CD4-positive, alpha-beta T cell (primary cell): ENCODE results near the gene AP4E1. TPM values are rescaled to one million over a fixed set of nuclear protein-coding genes. Genes with fewer than 3 reads are reported as not detected.
"Not testable (repeated sequence)": the region's sequence is repeated elsewhere in the genome, so short reads cannot be mapped to it uniquely, and the experiment has no call there.

ENCODE experiments used
- ATAC-seq: fragments of 200-7000 bp; cut with Tn5 transposase; one replicate; pipeline ENCODE4 v1.10.0; 2022; ENCODE audit warnings: mild to moderate bottlenecking; ENCODE audit not compliant: poor library complexity
- CTCF ChIA-PET: fragments of 350-600 bp; sonication (Branson Sonifier 250); formaldehyde crosslinking; loops from one replicate; lab custom pipeline; 2021; ENCODE audit warnings: antibody characterized with exemption, inconsistent platforms; lab: Charles Lee
- POLR2A ChIA-PET: fragments of 350-600 bp; sonication (Branson Sonifier 250); formaldehyde crosslinking; loops from one replicate; lab custom pipeline; 2021; ENCODE audit warnings: antibody characterized with exemption, inconsistent platforms; lab: Charles Lee
- DNase-seq, 14 experiments: peaks; one replicate each; pipeline ENCODE4 v3.0.0-alpha.2; 2013 to 2020; ENCODE audit warnings: mixed read lengths in 2 of 14
- H3K27ac ChIP-seq, 2 donors: one replicate each; pipeline versions ENCODE4 v1.5.1 to v1.7.0; 2013; ENCODE audit warnings: low read length in 2 of 2, low read depth in 1 of 2, mild to moderate bottlenecking in 1 of 2
- H3K27me3 ChIP-seq, 2 experiments: 1 replicate in 1 of 2; 2 replicates in 1 of 2; pipeline versions ENCODE4 v1.6.1 to v1.7.0; 2013; ENCODE audit warnings: low read length in 2 of 2, control low read depth in 1 of 2, mild to moderate bottlenecking in 1 of 2, moderate library complexity in 1 of 2; ENCODE audit not compliant: insufficient read depth in 2 of 2, control insufficient read depth in 1 of 2
- H3K36me3 ChIP-seq: one replicate; pipeline ENCODE4 v1.6.1; 2013; ENCODE audit warnings: low read length, control low read depth; ENCODE audit not compliant: insufficient read depth
- H3K4me1 ChIP-seq: one replicate; pipeline ENCODE4 v1.6.1; 2013; ENCODE audit warnings: low read length, control low read depth; ENCODE audit not compliant: insufficient read depth
- H3K4me3 ChIP-seq: one replicate; pipeline ENCODE4 v1.5.1; 2013; ENCODE audit warnings: mild to moderate bottlenecking, low read length, moderate library complexity
- H3K9me3 ChIP-seq, 2 experiments: 1 replicate in 1 of 2; 2 replicates in 1 of 2; pipeline versions ENCODE4 v1.6.1 to v1.7.0; 2013; ENCODE audit warnings: low read length in 2 of 2, mild to moderate bottlenecking in 2 of 2, control low read depth in 1 of 2, moderate library complexity in 1 of 2; ENCODE audit not compliant: control insufficient read depth in 1 of 2, insufficient read depth in 1 of 2
- H3K27ac Mint-ChIP-seq: one replicate; pipeline ENCODE4 v1.8.0; 2020; ENCODE audit warnings: mixed read lengths
- H3K27me3 Mint-ChIP-seq: one replicate; pipeline ENCODE4 v1.8.0; 2021; ENCODE audit warnings: mixed read lengths
- H3K36me3 Mint-ChIP-seq: one replicate; pipeline ENCODE4 v1.8.0; 2021; ENCODE audit warnings: low read depth, mixed read lengths
- H3K4me1 Mint-ChIP-seq: one replicate; pipeline ENCODE4 v1.8.0; 2021; ENCODE audit warnings: low read depth, mixed read lengths
- H3K4me3 Mint-ChIP-seq: one replicate; pipeline ENCODE4 v1.8.0; 2020; ENCODE audit warnings: mild to moderate bottlenecking, mixed read lengths
- H3K9me3 Mint-ChIP-seq: one replicate; pipeline ENCODE4 v1.8.0; 2020; ENCODE audit warnings: mixed read lengths
- intact Hi-C, 2 experiments: fragments of 100-400 bp; cut with DNase I in 1 of 2; cut with micrococcal nuclease in 1 of 2; formaldehyde crosslinking; loops; one replicate each; pipeline versions ENCODE4 v1.15.1 to v1.9.0; 2023 to 2025; cut with DNase I, micrococcal nuclease
- total RNA-seq, 174 experiments: library from RNA in 2 of 174; stranded (reverse) in 2 of 174; gene quantifications; one replicate each; pipeline ENCODE4 v1.2.3 and lab custom pipeline; 2021 to 2026
- TF ChIP-seq, protein P1 (sequence below): fragments of 200-600 bp; IDR thresholded peaks from one replicate; pipeline ENCODE4 v1.8.0; 2022; ENCODE audit warnings: antibody characterized with exemption, mild to moderate bottlenecking

Gene AP4E1
- total RNA-seq, 2 experiments from 2014 or later, result 6.3 to 6.6 TPM

- H3K36me3 Mint-ChIP-seq, result peaks cover 17% of the 10 kb centered on the region
- H3K36me3 ChIP-seq, result no peaks in the 10 kb centered on the region
- H3K4me1 ChIP-seq, result no peaks in the 10 kb centered on the region
- H3K4me1 Mint-ChIP-seq, result peaks cover 2% of the 10 kb centered on the region
- intact Hi-C loops, result no loop called here
- peaks cover 9 to 11% of the 10 kb centered on the region in 2 experiments for H3K9me3 ChIP-seq
- ChIA-PET POLR2A (no interaction called here), CTCF (no interaction called here)
- H3K4me3 ChIP-seq, result no peak overlapping the region
- ATAC-seq, result no peak
- no peak overlapping the region for H3K4me3 Mint-ChIP-seq
- no peak overlapping the region for H3K27ac Mint-ChIP-seq
- H3K27ac ChIP-seq, result no peak overlapping the region
- DNase-seq, result no peak
- H3K27me3 Mint-ChIP-seq, result no peaks in the 10 kb centered on the region
- H3K27me3 ChIP-seq, result no peaks in the 10 kb centered on the region
- TF ChIP-seq, protein P1, sequence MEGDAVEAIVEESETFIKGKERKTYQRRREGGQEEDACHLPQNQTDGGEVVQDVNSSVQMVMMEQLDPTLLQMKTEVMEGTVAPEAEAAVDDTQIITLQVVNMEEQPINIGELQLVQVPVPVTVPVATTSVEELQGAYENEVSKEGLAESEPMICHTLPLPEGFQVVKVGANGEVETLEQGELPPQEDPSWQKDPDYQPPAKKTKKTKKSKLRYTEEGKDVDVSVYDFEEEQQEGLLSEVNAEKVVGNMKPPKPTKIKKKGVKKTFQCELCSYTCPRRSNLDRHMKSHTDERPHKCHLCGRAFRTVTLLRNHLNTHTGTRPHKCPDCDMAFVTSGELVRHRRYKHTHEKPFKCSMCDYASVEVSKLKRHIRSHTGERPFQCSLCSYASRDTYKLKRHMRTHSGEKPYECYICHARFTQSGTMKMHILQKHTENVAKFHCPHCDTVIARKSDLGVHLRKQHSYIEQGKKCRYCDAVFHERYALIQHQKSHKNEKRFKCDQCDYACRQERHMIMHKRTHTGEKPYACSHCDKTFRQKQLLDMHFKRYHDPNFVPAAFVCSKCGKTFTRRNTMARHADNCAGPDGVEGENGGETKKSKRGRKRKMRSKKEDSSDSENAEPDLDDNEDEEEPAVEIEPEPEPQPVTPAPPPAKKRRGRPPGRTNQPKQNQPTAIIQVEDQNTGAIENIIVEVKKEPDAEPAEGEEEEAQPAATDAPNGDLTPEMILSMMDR, result no peak
- no peaks in the 10 kb centered on the region for H3K9me3 Mint-ChIP-seq
Observed at GRCh38 chr15:50890751-50891150, 17.7 kb upstream of the AP4E1 start.

- no peak overlapping the region for H3K4me3 Mint-ChIP-seq
- no peak overlapping the region for H3K27ac Mint-ChIP-seq
- H3K4me3 ChIP-seq, result no peak overlapping the region
- H3K36me3 Mint-ChIP-seq, result peaks cover 17% of the 10 kb centered on the region
- H3K27me3 Mint-ChIP-seq, result no peaks in the 10 kb centered on the region
- peaks cover 9 to 11% of the 10 kb centered on the region in 2 experiments for H3K9me3 ChIP-seq
- intact Hi-C loops, result no loop called here
- no peak for ATAC-seq
- no peak for DNase-seq
- no peaks in the 10 kb centered on the region for H3K36me3 ChIP-seq
- TF ChIP-seq, protein P1, result no peak
- no peaks in the 10 kb centered on the region for H3K9me3 Mint-ChIP-seq
- ChIA-PET CTCF (interaction anchor here (0.8 kb wide), 1 partner anchor 14 kb away, joined by 3 read pairs; no protein-coding TSS in a partner anchor), POLR2A (no interaction called here)
- H3K27ac ChIP-seq, result no peak overlapping the region
- H3K27me3 ChIP-seq, result no peaks in the 10 kb centered on the region
- no peaks in the 10 kb centered on the region for H3K4me1 Mint-ChIP-seq
- H3K4me1 ChIP-seq, result no peaks in the 10 kb centered on the region
Observed at GRCh38 chr15:50891159-50891558, 17.3 kb upstream of the AP4E1 start.

- intact Hi-C loops, result no loop called here
- H3K27me3 ChIP-seq, result no peaks in the 10 kb centered on the region
- no peak overlapping the region for H3K27ac ChIP-seq
- no peak overlapping the region for H3K4me3 ChIP-seq
- ATAC-seq (no peak), DNase-seq (no peak)
- Mint-ChIP-seq H3K9me3 (no peaks in the 10 kb centered on the region), H3K27me3 (no peaks in the 10 kb centered on the region), H3K27ac (no peak overlapping the region), H3K4me1 (no peaks in the 10 kb centered on the region), H3K4me3 (no peak overlapping the region), H3K36me3 (peaks cover 17% of the 10 kb centered on the region)
- TF ChIP-seq, protein P1, result no peak
- H3K9me3 ChIP-seq, result peaks cover 9 to 11% of the 10 kb centered on the region in 2 experiments
- no peaks in the 10 kb centered on the region for H3K36me3 ChIP-seq
- ChIA-PET CTCF (no interaction called here), POLR2A (no interaction called here)
- H3K4me1 ChIP-seq, result no peaks in the 10 kb centered on the region
Observed at GRCh38 chr15:50893976-50894375, 14.5 kb upstream of the AP4E1 start.

DNA sequence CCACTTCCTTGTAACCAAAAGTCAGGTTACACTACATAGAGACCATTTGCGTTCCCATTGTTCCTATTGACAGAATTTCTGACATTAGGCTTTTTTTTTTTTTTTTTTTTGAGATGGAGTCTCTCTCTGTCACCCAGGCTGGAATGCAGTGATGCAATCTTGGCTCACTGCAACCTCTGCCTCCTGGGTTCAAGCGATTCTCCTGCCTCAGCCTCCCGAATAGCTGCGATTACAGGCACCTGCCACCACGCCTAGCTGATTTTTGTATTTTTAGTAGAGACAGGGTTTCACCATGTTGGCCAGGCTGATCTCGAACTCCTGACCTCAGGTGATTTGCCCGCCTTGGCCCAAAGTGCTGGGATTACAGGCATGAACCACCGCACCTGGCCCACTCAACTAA lies 7.1 kb upstream of the AP4E1 start:
- H3K9me3 Mint-ChIP-seq, H3K4me3 ChIP-seq, DNase-seq, H3K4me3 Mint-ChIP-seq, H3K27me3 Mint-ChIP-seq, CTCF ChIA-PET, H3K36me3 Mint-ChIP-seq, H3K4me1 Mint-ChIP-seq, H3K27ac ChIP-seq, H3K36me3 ChIP-seq, H3K4me1 ChIP-seq, ATAC-seq, H3K9me3 ChIP-seq, H3K27ac Mint-ChIP-seq, H3K27me3 ChIP-seq, POLR2A ChIA-PET: not testable (repeated sequence)
- intact Hi-C loops, result loop anchor here in 1 of 2 experiments (10.0 kb wide), 1 partner anchor 1277 kb away; the partner anchor contains the start of genes DTWD1 and FAM227B
